K562 (cell line): ENCODE results near the gene DGAT2L6. TPM values are rescaled to one million over a fixed set of nuclear protein-coding genes. Genes with fewer than 3 reads are reported as not detected.
A peak's percentile ranks its signal among the peaks of the same experiment; 100 is the strongest.

ENCODE experiments used
- ATAC-seq: fragments of 200-7000 bp; cut with Tn5 transposase; 3 replicates; pipeline ENCODE4 v1.9.1; 2020; ENCODE audit warnings: moderate library complexity
- BruUV-seq: library from RNA; stranded (reverse); fragments of 400-500 nt; replicated peaks from 2 replicates; lab custom pipeline; 2021; lab: Mats Ljungman, UMichigan
- CTCF ChIA-PET: fragments of 300-600 bp; formaldehyde crosslinking; extraction: SDS; loops from one replicate; lab custom pipeline; 2021; ENCODE audit warnings: low intra/inter-chr PET ratio; lab: Yijun Ruan, JAX
- POLR2A ChIA-PET: fragments of 300-600, 350-650 bp; sonication (Branson Sonifier 250); formaldehyde crosslinking; extraction: SDS; loops from one replicate; lab custom pipeline; 2021; ENCODE audit warnings: antibody characterized with exemption, inconsistent platforms; lab: Yijun Ruan, JAX
- DNase-seq, 4 experiments: peaks; one replicate each; pipeline versions ENCODE4 v3.0.0 to v3.0.0-alpha.2; 2011 to 2018; ENCODE audit warnings: low spot score in 3 of 4, mixed read lengths in 3 of 4; ENCODE audit errors: extremely low read depth in 1 of 4
- FAIRE-seq: peaks from 2 replicates; lab custom pipeline; 2011; peaks lifted over from hg19 to GRCh38; lab: Jason Lieb, UNC
- H2AFZ ChIP-seq: 2 replicates; pipeline ENCODE4 v1.6.0; 2011; ENCODE audit warnings: low read depth, low read length, control low read depth, inconsistent platforms
- H3K27ac ChIP-seq: fragments of 200-600 bp; 3 replicates; pipeline ENCODE4 v1.8.0; 2011; ENCODE audit warnings: low read depth, mild to moderate bottlenecking, control low read depth, inconsistent platforms, low read length, moderate library complexity, mixed read lengths; ENCODE audit errors: extremely low read depth
- H3K27me3 ChIP-seq, 2 experiments: fragments of 300-600 bp in 1 of 2; 2 replicates in 1 of 2; 3 replicates in 1 of 2; pipeline versions ENCODE4 v1.6.0 to v1.8.0; 2011; ENCODE audit warnings: inconsistent platforms in 2 of 2, low read length in 2 of 2, mild to moderate bottlenecking in 1 of 2, mixed read lengths in 1 of 2, moderate library complexity in 1 of 2; ENCODE audit not compliant: control insufficient read depth in 2 of 2, insufficient read depth in 2 of 2
- H3K36me3 ChIP-seq: fragments of 300-600 bp; 3 replicates; pipeline ENCODE4 v1.8.0; 2011; ENCODE audit warnings: mild to moderate bottlenecking, low read length, inconsistent platforms; ENCODE audit not compliant: control insufficient read depth, insufficient read depth
- H3K4me1 ChIP-seq, 2 experiments: fragments of 200-600 bp in 1 of 2; replicated peaks in 1 of 2; 2 replicates in 1 of 2; 3 replicates in 1 of 2; pipeline versions ENCODE4 v1.5.1 to v1.8.0; 2011; ENCODE audit warnings: inconsistent platforms in 2 of 2, low read length in 2 of 2, mild to moderate bottlenecking in 1 of 2, mixed read lengths in 1 of 2, moderate library complexity in 1 of 2; ENCODE audit not compliant: control insufficient read depth in 2 of 2, insufficient read depth in 2 of 2
- H3K4me2 ChIP-seq: 2 replicates; pipeline ENCODE4 v1.6.1; 2011; ENCODE audit warnings: low read length, control low read depth, inconsistent platforms, mixed read lengths; ENCODE audit not compliant: insufficient read depth
- H3K4me3 ChIP-seq: fragments of 200-600 bp; sonication (generic), shearing (Covaris generic); 2 replicates; pipeline ENCODE4 v1.5.1; 2016; ENCODE audit warnings: control low read depth, inconsistent platforms
- H3K79me2 ChIP-seq: fragments of 200-600 bp; 3 replicates; pipeline ENCODE4 v1.8.0; 2011; ENCODE audit warnings: low read length, inconsistent platforms; ENCODE audit not compliant: control insufficient read depth, insufficient read depth
- H3K9ac ChIP-seq, 2 experiments: 2 replicates each; pipeline versions ENCODE4 v1.6.0 to v1.6.1; 2011; ENCODE audit warnings: low read depth in 2 of 2, low read length in 2 of 2, control low read depth in 1 of 2, inconsistent platforms in 1 of 2, mild to moderate bottlenecking in 1 of 2, mixed read lengths in 1 of 2; ENCODE audit not compliant: insufficient read depth in 1 of 2
- H3K9me1 ChIP-seq: one replicate; pipeline ENCODE4 v1.6.0; 2011; ENCODE audit warnings: inconsistent platforms, mild to moderate bottlenecking, low read length, moderate library complexity; ENCODE audit not compliant: control insufficient read depth, insufficient read depth
- H3K9me3 ChIP-seq: replicated peaks from 2 replicates; pipeline ENCODE4 v1.5.1; 2011; ENCODE audit warnings: low read depth, low read length, inconsistent platforms; ENCODE audit not compliant: control insufficient read depth, insufficient read depth
- H4K20me1 ChIP-seq: replicated peaks from 2 replicates; pipeline ENCODE4 v1.6.1; 2011; ENCODE audit warnings: low read length, inconsistent platforms, mixed read lengths; ENCODE audit not compliant: control insufficient read depth, insufficient read depth
- CBFA2T2 ChIP-seq: fragments of 450-650 bp; conservative IDR thresholded peaks from 2 replicates; pipeline ENCODE4 v1.6.1; 2017; ENCODE audit warnings: mild to moderate bottlenecking
- DNMT1 ChIP-seq: fragments of 450-650 bp; IDR thresholded peaks from 2 replicates; pipeline ENCODE4 v1.6.1; 2016; ENCODE audit warnings: antibody characterized with exemption, mild to moderate bottlenecking
- DPF2 ChIP-seq: fragments of 450-650 bp; IDR thresholded peaks from 2 replicates; pipeline ENCODE4 v1.6.1; 2016
- ELF1 ChIP-seq: fragments of 200-800 bp; sonication (Bioruptor generic); IDR thresholded peaks from 2 replicates; pipeline ENCODE4 v1.6.1; 2016; ENCODE audit warnings: missing genetic modification characterization, missing compliant biosample characterization
- EWSR1 ChIP-seq: fragments of 450-650 bp; IDR thresholded peaks from 2 replicates; pipeline ENCODE4 v1.6.1; 2018; ENCODE audit warnings: borderline replicate concordance, mild to moderate bottlenecking, low read depth, moderate library complexity; ENCODE audit not compliant: partially characterized antibody
- FOSL1 ChIP-seq: fragments of 200-800 bp; sonication (Bioruptor generic); conservative IDR thresholded peaks from 2 replicates; pipeline ENCODE4 v1.6.1; 2016; ENCODE audit warnings: missing genetic modification characterization, missing compliant biosample characterization
- FOXA3 ChIP-seq, 2 experiments: fragments of 450-650 bp in 1 of 2; sonication (generic) in 1 of 2; formaldehyde crosslinking; IDR thresholded peaks in 1 of 2; conservative IDR thresholded peaks in 1 of 2; 2 replicates each; pipeline versions ENCODE4 v1.4.0 to v1.8.0; 2020 to 2022; ENCODE audit warnings: mild to moderate bottlenecking in 2 of 2, missing genetic modification reagents in 1 of 2
- KAT2B ChIP-seq: IDR thresholded peaks from one replicate; pipeline ENCODE4 v1.6.1; 2012; ENCODE audit warnings: low read depth, mild to moderate bottlenecking, control low read depth, inconsistent platforms, low read length, moderate library complexity
- KDM2B ChIP-seq: fragments of 250-450 bp; sonication (Bioruptor Pico); IDR thresholded peaks from 2 replicates; pipeline ENCODE4 v1.8.0; 2021; ENCODE audit warnings: mild to moderate bottlenecking, moderate library complexity
- MAFG ChIP-seq: fragments of 450-650 bp; conservative IDR thresholded peaks from 2 replicates; pipeline ENCODE4 v1.6.1; 2016; ENCODE audit warnings: missing genetic modification characterization, missing compliant biosample characterization
- POLR3A ChIP-seq: IDR thresholded peaks from 2 replicates; pipeline ENCODE4 v1.6.1; 2011; ENCODE audit warnings: borderline replicate concordance, mild to moderate bottlenecking, moderate library complexity; ENCODE audit not compliant: insufficient read length, insufficient read depth; ENCODE audit errors: extremely low read depth
- TFE3 ChIP-seq: fragments of 450-650 bp; formaldehyde crosslinking; IDR thresholded peaks from 2 replicates; pipeline ENCODE4 v1.4.0; 2020; ENCODE audit warnings: mild to moderate bottlenecking, mixed read lengths
- TOE1 ChIP-seq, 2 experiments: fragments of 450-650 bp in 1 of 2; sonication (generic) in 1 of 2; formaldehyde crosslinking in 1 of 2; IDR thresholded peaks; 2 replicates each; pipeline versions ENCODE4 v1.7.1 to v1.8.0; 2016 to 2022; ENCODE audit warnings: borderline replicate concordance in 2 of 2, mild to moderate bottlenecking in 2 of 2, antibody characterized with exemption in 1 of 2, inconsistent platforms in 1 of 2, low read depth in 1 of 2, missing genetic modification reagents in 1 of 2, moderate library complexity in 1 of 2
- YY1 ChIP-seq, 3 experiments: IDR thresholded peaks; 2 replicates each; pipeline ENCODE4 v1.6.1; 2011; ENCODE audit warnings: low read length in 2 of 3, mild to moderate bottlenecking in 2 of 3, moderate library complexity in 2 of 3, borderline replicate concordance in 1 of 3, control low read depth in 1 of 3, low read depth in 1 of 3; ENCODE audit not compliant: insufficient read depth in 3 of 3, insufficient replicate concordance in 2 of 3, control insufficient read depth in 1 of 3, insufficient read length in 1 of 3; ENCODE audit errors: extremely low read depth in 1 of 3
- ZNF124 ChIP-seq: sonication (generic); formaldehyde crosslinking; IDR thresholded peaks from 2 replicates; pipeline ENCODE4 v1.8.1; 2022; ENCODE audit warnings: missing genetic modification reagents
- ZNF586 ChIP-seq: fragments of 450-650 bp; formaldehyde crosslinking; conservative IDR thresholded peaks from 2 replicates; pipeline ENCODE4 v1.4.0; 2020; ENCODE audit warnings: mild to moderate bottlenecking, moderate library complexity
- WGBS: fragments of 100-300 bp; shearing (Covaris generic); methylation state at CpG from one replicate; pipeline ENCODE4 v1.1.6; 2016; ENCODE audit warnings: low coverage, mixed read lengths; ENCODE audit not compliant: insufficient coverage; ENCODE audit errors: missing lambda C conversion rate; 5-methylcytosine and 5-hydroxymethylcytosine counted together
- in situ Hi-C: fragments of 300-500 bp; cut with MboI; formaldehyde crosslinking; loops from 4 replicates; pipeline ENCODE4 v1.15.0; 2018; ENCODE audit warnings: inconsistent platforms, mixed read lengths
- intact Hi-C: fragments of 100-400 bp; cut with micrococcal nuclease; formaldehyde crosslinking; loops from 2 replicates; pipeline ENCODE4 v1.14.2; 2022
- polyA plus RNA-seq, 8 experiments: library from polyadenylated mRNA; depleted of rRNA in 4 of 8; stranded (reverse) in 5 of 8; unstranded in 3 of 8; fragments of >200 nt; fragmentation: Nextera tagmentation in 2 of 8; fragmentation: Illumina TruSeq in 1 of 8; extraction: Ambion mirVana in 2 of 8; extraction: Trizol in 1 of 8; gene quantifications; 2 replicates each; pipeline versions ENCODE4 v1.2.1 to v1.2.3, GENCODE V29; 2011 to 2014; ENCODE audit warnings: inconsistent platforms in 1 of 8, missing spikeins in 1 of 8
- total RNA-seq, 7 experiments: library from RNA; depleted of rRNA in 6 of 7; stranded (reverse); fragments of >200 nt in 6 of 7; fragmentation: Illumina TruSeq in 2 of 7; extraction: Trizol in 2 of 7; gene quantifications; 2 replicates each; pipeline versions ENCODE4 v1.2.1 to v1.2.3, GENCODE V29; 2011 to 2021; ENCODE audit warnings: low replicate concordance in 1 of 7

DGAT2L6 gene
- total and polyA plus RNA-seq, 9 of the 15 experiments (the other 6 are each of a cell fraction or from before 2014, with no cell fraction given): not detected

- TF ChIP-seq TOE1 (IDR thresholded peaks at IDR 0.05; ENCODE audit: borderline replicate concordance): 0 out of 2 replicates have a peak, but pooled peaks have one; percentile 27
- no peak for TF ChIP-seq TOE1 (CRISPR knock-in tag; IDR thresholded peaks at IDR 0.05; ENCODE audit: borderline replicate concordance, low read depth)
- TF ChIP-seq YY1 (IDR thresholded peaks at IDR 0.05; ENCODE audit: borderline replicate concordance in 1 of 3, control insufficient read depth in 1 of 3, extremely low read depth in 1 of 3, insufficient read depth in 3 of 3, insufficient read length in 1 of 3, insufficient replicate concordance in 2 of 3, low read depth in 1 of 3, low read length in 2 of 3): peak in 1 of 3 experiments; percentile 60
- TF ChIP-seq CBFA2T2: peak; percentile 39
- 0 out of 2 replicates have a peak, but pooled peaks have one; percentile 20 for TF ChIP-seq FOSL1 (tag)
- peak; percentile 63 for TF ChIP-seq ELF1 (tag)
These were observed 8.8 kb upstream of the DGAT2L6 start (continued) for GRCh38 chrX:70168238-70169188.

GRCh38 chrX:70169281-70169680, 8.0 kb upstream of the DGAT2L6 start:
- no peak overlapping the region for H3K9ac ChIP-seq
- no peaks in the 10 kb centered on the region for H3K9me3 ChIP-seq
- H4K20me1 ChIP-seq: no peaks in the 10 kb centered on the region
- H3K27ac ChIP-seq: no peak overlapping the region
- POLR2A ChIA-PET: interaction anchor here (1.0 to 1.6 kb wide), 3 partner anchors 16 to 36 kb away, joined by 4 to 8 read pairs (median 6); partner anchors contain the start of gene IGBP1
- WGBS: 52% methylated on average over 6 of the region's 7 CpGs
- peak overlapping the region; percentile 86 for H2AFZ ChIP-seq
- ATAC-seq (no peak), DNase-seq (no peak), FAIRE-seq (no peak)
- no peaks in the 10 kb centered on the region for H3K9me1 ChIP-seq
- H3K27me3 ChIP-seq: no peaks in the 10 kb centered on the region
- peaks cover 0 to 18% of the 10 kb centered on the region in 2 experiments; a peak in 4 of 5 replicates for H3K4me1 ChIP-seq
- no peaks in the 10 kb centered on the region for H3K79me2 ChIP-seq
- in situ Hi-C loops (no loop called here), intact Hi-C loops (no loop called here)
- no TSS peak for BruUV-seq
- no peak overlapping the region for H3K4me2 ChIP-seq
- peaks cover 18% of the 10 kb centered on the region; the same call in 2 of the 3 replicates for H3K36me3 ChIP-seq
- CTCF ChIA-PET: no interaction called here
- H3K4me3 ChIP-seq: no peak overlapping the region
- TF ChIP-seq EWSR1 (no peak), MAFG (tag) (no peak), DNMT1 (no peak), TFE3 (CRISPR knock-in tag) (no peak), KAT2B (no peak), FOXA3 (CRISPR knock-in tag; conservative IDR thresholded peaks at IDR 0.05 in 1 of 2, IDR thresholded peaks at IDR 0.05 in 1 of 2) (no peak), POLR3A (no peak), DPF2 (no peak), ZNF124 (CRISPR knock-in tag) (no peak), KDM2B (CRISPR knock-in tag) (no peak), ZNF586 (no peak)
